ENCODE measurements around the gene PTPN14.

- TF ChIP-seq POLR2AphosphoS5 (IDR thresholded peaks at IDR 0.05; ENCODE audit: low read depth), result no peak
- TF ChIP-seq, protein P1, sequence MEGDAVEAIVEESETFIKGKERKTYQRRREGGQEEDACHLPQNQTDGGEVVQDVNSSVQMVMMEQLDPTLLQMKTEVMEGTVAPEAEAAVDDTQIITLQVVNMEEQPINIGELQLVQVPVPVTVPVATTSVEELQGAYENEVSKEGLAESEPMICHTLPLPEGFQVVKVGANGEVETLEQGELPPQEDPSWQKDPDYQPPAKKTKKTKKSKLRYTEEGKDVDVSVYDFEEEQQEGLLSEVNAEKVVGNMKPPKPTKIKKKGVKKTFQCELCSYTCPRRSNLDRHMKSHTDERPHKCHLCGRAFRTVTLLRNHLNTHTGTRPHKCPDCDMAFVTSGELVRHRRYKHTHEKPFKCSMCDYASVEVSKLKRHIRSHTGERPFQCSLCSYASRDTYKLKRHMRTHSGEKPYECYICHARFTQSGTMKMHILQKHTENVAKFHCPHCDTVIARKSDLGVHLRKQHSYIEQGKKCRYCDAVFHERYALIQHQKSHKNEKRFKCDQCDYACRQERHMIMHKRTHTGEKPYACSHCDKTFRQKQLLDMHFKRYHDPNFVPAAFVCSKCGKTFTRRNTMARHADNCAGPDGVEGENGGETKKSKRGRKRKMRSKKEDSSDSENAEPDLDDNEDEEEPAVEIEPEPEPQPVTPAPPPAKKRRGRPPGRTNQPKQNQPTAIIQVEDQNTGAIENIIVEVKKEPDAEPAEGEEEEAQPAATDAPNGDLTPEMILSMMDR (IDR thresholded peaks at IDR 0.05; ENCODE audit: insufficient read depth, low read length), result no peak
Observed at GRCh38 chr1:214386333-214386732, 165.1 kb downstream of the PTPN14 start.
